ENCODE measurements around the gene ABCF1.
A peak's percentile ranks its signal among the peaks of the same experiment; 100 is the strongest.

Gene ABCF1

GRCh38 chr6:30547454-30547853 lies 23.8 kb upstream of the ABCF1 start:
- in situ Hi-C loops (cut with HindIII; ENCODE audit: low pct_unique_long_range_greater_than_20kb, low sequenced_read_pairs) = no loop called here
- no peak for TF ChIP-seq JUND (IDR thresholded peaks at IDR 0.05; ENCODE audit: low read depth)
- no peak for DNase-seq (ENCODE audit: low read depth in 1 of 2, low spot score in 1 of 2)

- TF ChIP-seq JUND (IDR thresholded peaks at IDR 0.05; ENCODE audit: low read depth) = no peak
- no peak for DNase-seq (ENCODE audit: low read depth in 1 of 2, low spot score in 1 of 2)
- in situ Hi-C loops (cut with HindIII; ENCODE audit: low pct_unique_long_range_greater_than_20kb, low sequenced_read_pairs) = no loop called here
Observed at GRCh38 chr6:30548375-30548774, 22.9 kb upstream of the ABCF1 start.

GRCh38 chr6:30554404-30554803 lies 16.8 kb upstream of the ABCF1 start:
- in situ Hi-C loops (cut with HindIII; ENCODE audit: low pct_unique_long_range_greater_than_20kb, low sequenced_read_pairs) = no loop called here
- TF ChIP-seq JUND (IDR thresholded peaks at IDR 0.05; ENCODE audit: low read depth) = no peak
- no peak for DNase-seq (ENCODE audit: low read depth in 1 of 2, low spot score in 1 of 2)

- no peak for TF ChIP-seq JUND (IDR thresholded peaks at IDR 0.05; ENCODE audit: low read depth)
- no peak for DNase-seq (ENCODE audit: low read depth in 1 of 2, low spot score in 1 of 2)
- in situ Hi-C loops (cut with HindIII; ENCODE audit: low pct_unique_long_range_greater_than_20kb, low sequenced_read_pairs) = no loop called here
Observed at GRCh38 chr6:30554962-30555815, 16.1 kb upstream of the ABCF1 start.

GRCh38 chr6:30555816-30556065 lies 15.5 kb upstream of the ABCF1 start:
- in situ Hi-C loops (cut with HindIII; ENCODE audit: low pct_unique_long_range_greater_than_20kb, low sequenced_read_pairs) = no loop called here
- no peak for TF ChIP-seq JUND (IDR thresholded peaks at IDR 0.05; ENCODE audit: low read depth)
- DNase-seq (ENCODE audit: low read depth in 1 of 2, low spot score in 1 of 2) = no peak

- no peak for TF ChIP-seq JUND (IDR thresholded peaks at IDR 0.05; ENCODE audit: low read depth)
- in situ Hi-C loops (cut with HindIII; ENCODE audit: low pct_unique_long_range_greater_than_20kb, low sequenced_read_pairs) = no loop called here
- DNase-seq (ENCODE audit: low read depth in 1 of 2, low spot score in 1 of 2) = peak; percentile 87 to 99
Observed at GRCh38 chr6:30556066-30556905, 15.0 kb upstream of the ABCF1 start, which contains the start of gene GNL1. GNL1 (minus strand) TSS chr6:30556489; CDS start chr6:30556203, 286 bp downstream.

- in situ Hi-C loops (cut with HindIII; ENCODE audit: low pct_unique_long_range_greater_than_20kb, low sequenced_read_pairs) = no loop called here
- DNase-seq (ENCODE audit: low read depth in 1 of 2, low spot score in 1 of 2) = peak; percentile 62 to 95
- no peak for TF ChIP-seq JUND (IDR thresholded peaks at IDR 0.05; ENCODE audit: low read depth)
Observed at GRCh38 chr6:30556906-30557682, 14.1 kb upstream of the ABCF1 start, which contains the start of gene PRR3. PRR3 (plus strand) TSS chr6:30557295; CDS start chr6:30557345, 50 bp downstream.

- in situ Hi-C loops (cut with HindIII; ENCODE audit: low pct_unique_long_range_greater_than_20kb, low sequenced_read_pairs) = no loop called here
- no peak for DNase-seq (ENCODE audit: low read depth in 1 of 2, low spot score in 1 of 2)
- no peak for TF ChIP-seq JUND (IDR thresholded peaks at IDR 0.05; ENCODE audit: low read depth)
Observed at GRCh38 chr6:30557683-30557981, 13.6 kb upstream of the ABCF1 start.

- DNase-seq (ENCODE audit: low read depth in 1 of 2, low spot score in 1 of 2) = no peak
- in situ Hi-C loops (cut with HindIII; ENCODE audit: low pct_unique_long_range_greater_than_20kb, low sequenced_read_pairs) = no loop called here
- no peak for TF ChIP-seq JUND (IDR thresholded peaks at IDR 0.05; ENCODE audit: low read depth)
Observed at GRCh38 chr6:30560930-30561329, 10.3 kb upstream of the ABCF1 start.

- in situ Hi-C loops (cut with HindIII; ENCODE audit: low pct_unique_long_range_greater_than_20kb, low sequenced_read_pairs) = no loop called here
- DNase-seq (ENCODE audit: low read depth in 1 of 2, low spot score in 1 of 2) = no peak
- TF ChIP-seq JUND (IDR thresholded peaks at IDR 0.05; ENCODE audit: low read depth) = no peak
Observed at GRCh38 chr6:30562470-30563425, 8.5 kb upstream of the ABCF1 start.

GRCh38 chr6:30564114-30564513 lies 7.1 kb upstream of the ABCF1 start:
- TF ChIP-seq JUND (IDR thresholded peaks at IDR 0.05; ENCODE audit: low read depth) = no peak
- DNase-seq (ENCODE audit: low read depth in 1 of 2, low spot score in 1 of 2) = no peak
- in situ Hi-C loops (cut with HindIII; ENCODE audit: low pct_unique_long_range_greater_than_20kb, low sequenced_read_pairs) = no loop called here

GRCh38 chr6:30565772-30566171 lies 5.5 kb upstream of the ABCF1 start:
- no peak for DNase-seq (ENCODE audit: low read depth in 1 of 2, low spot score in 1 of 2)
- TF ChIP-seq JUND (IDR thresholded peaks at IDR 0.05; ENCODE audit: low read depth) = no peak
- in situ Hi-C loops (cut with HindIII; ENCODE audit: low pct_unique_long_range_greater_than_20kb, low sequenced_read_pairs) = no loop called here
